Stomach (tissue), 4 donors: ENCODE results near the gene TBC1D3B.

Source experiments
- EP300 ChIP-seq: sonication (generic); formaldehyde crosslinking; IDR thresholded peaks from one replicate; pipeline ENCODE4 v1.6.1; 2017; ENCODE audit warnings: antibody characterized with exemption
- POLR2A ChIP-seq, 4 donors: fragments of 450-650 bp; IDR thresholded peaks; one replicate each; pipeline ENCODE4 v1.6.1; 2016; ENCODE audit warnings: antibody characterized with exemption in 4 of 4, control low read depth in 2 of 4, mild to moderate bottlenecking in 1 of 4, moderate library complexity in 1 of 4
- POLR2AphosphoS5 ChIP-seq, 3 donors: sonication (generic); formaldehyde crosslinking; IDR thresholded peaks; one replicate each; pipeline ENCODE4 v1.6.1; 2016; ENCODE audit warnings: antibody characterized with exemption in 3 of 3
- TF ChIP-seq, protein P1 (sequence below), 7 experiments: fragments of 450-650 bp in 4 of 7; fragments of 200-600 bp in 3 of 7; sonication (generic) in 3 of 7; IDR thresholded peaks; one replicate each; pipeline ENCODE4 v1.5.1; 2016 to 2019; ENCODE audit warnings: antibody characterized with exemption in 7 of 7, control low read depth in 2 of 7, mild to moderate bottlenecking in 1 of 7

DNA sequence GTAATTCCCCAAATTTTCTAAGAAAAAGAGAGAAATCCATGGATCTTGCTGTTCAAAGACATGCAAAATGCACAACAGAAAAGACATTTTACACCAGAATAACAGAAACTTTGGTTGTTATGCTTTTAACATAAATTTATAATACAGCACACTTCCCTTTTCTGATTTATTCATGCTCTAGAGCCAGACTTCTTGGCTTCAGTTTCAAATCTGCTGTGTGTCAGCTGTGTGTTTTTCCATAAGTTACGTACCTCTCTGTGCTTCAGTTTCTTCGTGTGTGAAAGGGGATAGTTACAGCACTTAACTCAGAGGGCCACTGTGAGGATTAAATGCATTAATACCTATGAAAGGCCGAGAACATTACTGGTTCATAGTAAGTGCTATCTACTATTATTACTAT is 26.9 kb upstream of the TBC1D3B start:
- TF ChIP-seq POLR2A (IDR thresholded peaks at IDR 0.05) (no peak), POLR2AphosphoS5 (IDR thresholded peaks at IDR 0.05) (no peak), EP300 (no peak)
- TF ChIP-seq, protein P1, sequence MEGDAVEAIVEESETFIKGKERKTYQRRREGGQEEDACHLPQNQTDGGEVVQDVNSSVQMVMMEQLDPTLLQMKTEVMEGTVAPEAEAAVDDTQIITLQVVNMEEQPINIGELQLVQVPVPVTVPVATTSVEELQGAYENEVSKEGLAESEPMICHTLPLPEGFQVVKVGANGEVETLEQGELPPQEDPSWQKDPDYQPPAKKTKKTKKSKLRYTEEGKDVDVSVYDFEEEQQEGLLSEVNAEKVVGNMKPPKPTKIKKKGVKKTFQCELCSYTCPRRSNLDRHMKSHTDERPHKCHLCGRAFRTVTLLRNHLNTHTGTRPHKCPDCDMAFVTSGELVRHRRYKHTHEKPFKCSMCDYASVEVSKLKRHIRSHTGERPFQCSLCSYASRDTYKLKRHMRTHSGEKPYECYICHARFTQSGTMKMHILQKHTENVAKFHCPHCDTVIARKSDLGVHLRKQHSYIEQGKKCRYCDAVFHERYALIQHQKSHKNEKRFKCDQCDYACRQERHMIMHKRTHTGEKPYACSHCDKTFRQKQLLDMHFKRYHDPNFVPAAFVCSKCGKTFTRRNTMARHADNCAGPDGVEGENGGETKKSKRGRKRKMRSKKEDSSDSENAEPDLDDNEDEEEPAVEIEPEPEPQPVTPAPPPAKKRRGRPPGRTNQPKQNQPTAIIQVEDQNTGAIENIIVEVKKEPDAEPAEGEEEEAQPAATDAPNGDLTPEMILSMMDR (IDR thresholded peaks at IDR 0.05), result no peak
